ENCODE results near the gene KPNA3. TPM values are rescaled to one million over a fixed set of nuclear protein-coding genes. Genes with fewer than 3 reads are reported as not detected.
"Not testable (repeated sequence)": the region's sequence is repeated elsewhere in the genome, so short reads cannot be mapped to it uniquely, and the experiment has no call there.

The KPNA3 gene
- total RNA-seq, 1 experiment from 2014 or later, result 22.3 TPM

DNA sequence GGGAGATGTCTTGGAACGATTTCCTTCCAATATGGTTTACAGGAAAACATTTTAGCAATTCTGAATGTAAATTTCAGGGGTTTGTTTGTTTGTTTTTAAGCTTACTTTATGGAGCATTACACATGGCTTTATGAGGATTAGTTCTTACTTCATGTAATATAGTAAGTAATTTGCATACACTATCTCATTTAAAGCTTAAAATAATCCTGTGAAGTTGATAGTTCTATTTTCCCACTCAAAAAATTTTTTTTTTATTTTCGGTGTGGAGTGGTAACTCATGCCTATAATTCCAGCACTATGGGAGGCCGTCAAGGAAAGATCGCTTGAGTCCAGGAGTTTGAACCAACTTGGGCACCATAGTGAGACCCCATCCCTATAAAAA, 19.0 kb upstream of the KPNA3 start:
- in situ Hi-C loops (cut with HindIII; ENCODE audit: low pct_unique_long_range_greater_than_20kb, low sequenced_read_pairs), result no loop called here
- DNase-seq (ENCODE audit: low read depth, low spot score), result no peak

DNA sequence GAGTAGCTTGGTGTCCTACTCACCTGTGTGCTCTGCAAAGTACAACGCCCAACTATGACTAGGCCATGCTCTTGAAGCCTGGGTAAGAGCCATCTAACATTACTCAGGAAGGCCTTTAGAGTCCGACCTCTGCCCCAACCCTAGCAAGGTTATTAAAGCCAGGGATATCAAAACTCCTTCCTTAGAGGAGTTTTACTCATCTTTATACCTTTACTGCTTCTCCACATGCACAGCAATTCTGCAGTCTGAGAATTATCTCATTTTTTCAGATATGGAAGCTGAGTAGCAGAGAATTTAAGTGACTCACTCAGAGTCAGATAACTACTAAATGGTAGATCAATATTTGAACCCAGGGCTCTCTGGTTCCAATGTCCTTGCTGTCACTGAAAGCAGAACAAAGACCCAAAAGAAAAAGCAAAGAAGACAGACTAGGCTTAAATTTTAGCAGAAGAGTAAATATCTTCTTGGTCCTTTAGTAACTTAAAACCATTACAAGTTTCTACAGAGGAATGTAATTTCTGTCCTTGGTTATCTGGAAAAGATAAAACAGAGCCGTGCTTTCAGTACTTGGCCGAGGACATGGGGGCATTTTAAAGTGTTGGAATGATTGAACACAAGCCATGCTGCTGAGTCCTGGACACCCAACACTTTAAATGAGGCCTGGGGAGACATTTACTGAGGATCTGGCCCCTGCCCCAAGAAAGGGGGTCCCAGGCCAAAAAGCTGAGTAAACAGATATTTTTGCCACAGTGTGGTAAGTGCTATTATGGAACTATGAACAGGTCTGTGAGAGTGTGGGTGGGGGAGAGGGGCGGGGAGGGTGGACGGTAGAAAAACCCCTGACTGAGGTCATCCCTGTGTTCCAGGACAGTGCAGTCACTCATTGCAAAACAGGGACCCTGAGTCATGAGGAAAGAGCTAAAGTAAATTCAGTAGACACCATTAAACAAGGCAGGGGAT, 18.4 kb upstream of the KPNA3 start:
- no peak for DNase-seq (ENCODE audit: low read depth, low spot score)

DNA sequence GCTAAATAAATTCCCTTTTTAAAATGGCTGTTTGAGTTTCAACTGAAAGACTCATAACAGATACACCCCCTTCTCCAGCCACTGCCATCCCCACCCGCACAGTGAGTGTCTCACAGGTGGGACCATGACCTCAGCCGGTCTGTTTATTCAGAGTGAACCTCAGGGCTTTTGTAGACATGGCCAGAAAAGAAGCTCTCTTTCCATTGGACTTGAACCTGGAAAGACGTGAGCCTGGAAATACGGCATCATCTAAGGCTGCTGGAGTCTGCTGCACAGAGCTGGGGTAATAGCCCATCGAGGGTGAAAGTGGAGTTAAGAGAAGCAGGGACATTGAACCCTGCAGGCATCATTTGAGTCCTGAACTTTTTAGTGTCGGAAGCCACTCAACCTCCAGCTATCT, 15.2 kb upstream of the KPNA3 start:
- in situ Hi-C loops (cut with HindIII; ENCODE audit: low pct_unique_long_range_greater_than_20kb, low sequenced_read_pairs), result no loop called here

More for the DNA sequence above, 18.4 kb upstream of the KPNA3 start:
- in situ Hi-C loops (cut with HindIII; ENCODE audit: low pct_unique_long_range_greater_than_20kb, low sequenced_read_pairs), result no loop called here

DNA sequence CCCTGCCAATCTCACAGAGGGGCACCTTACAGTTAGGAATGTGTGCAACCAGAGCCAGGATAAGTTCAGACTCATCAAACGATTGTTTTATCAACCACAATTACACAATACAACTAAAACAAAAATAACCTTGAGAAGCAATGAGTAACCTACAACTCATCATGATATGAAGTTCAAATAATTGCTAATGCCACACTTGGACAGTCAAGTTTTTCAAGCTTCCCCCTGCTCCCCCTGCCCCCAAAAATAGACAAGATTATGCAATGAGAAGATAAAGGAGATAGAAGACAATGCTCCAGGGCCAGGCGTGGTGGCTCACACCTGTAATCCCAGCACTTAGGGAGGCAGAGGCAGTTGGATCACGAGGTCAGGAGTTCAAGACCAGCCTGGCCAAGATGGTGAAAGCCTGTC, 13.6 kb upstream of the KPNA3 start:
- in situ Hi-C loops (cut with HindIII; ENCODE audit: low pct_unique_long_range_greater_than_20kb, low sequenced_read_pairs), result no loop called here
- DNase-seq (ENCODE audit: low read depth, low spot score), result no peak

More for the DNA sequence above, 15.2 kb upstream of the KPNA3 start:
- no peak for DNase-seq (ENCODE audit: low read depth, low spot score)

DNA sequence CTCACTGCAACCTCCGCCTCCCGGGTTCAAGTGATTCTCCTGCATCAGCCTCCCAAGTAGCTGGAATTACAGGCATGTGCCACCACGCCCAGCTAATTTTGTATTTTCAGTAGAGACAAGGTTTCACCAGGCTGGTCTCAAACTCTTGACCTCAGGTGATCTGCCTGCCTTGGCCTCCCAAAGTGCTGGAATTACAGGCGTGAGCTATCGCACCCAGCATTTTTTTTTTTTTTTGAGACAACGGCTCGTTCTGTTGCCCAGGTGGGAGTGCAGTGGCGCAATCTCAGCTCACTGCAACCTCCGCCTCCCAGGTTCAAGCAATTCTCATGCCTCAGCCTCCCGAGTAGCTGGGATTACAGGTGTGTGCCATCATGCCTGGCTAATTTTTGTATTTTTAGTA, 10.6 kb upstream of the KPNA3 start:
- DNase-seq (ENCODE audit: low read depth, low spot score); in situ Hi-C loops (cut with HindIII; ENCODE audit: low pct_unique_long_range_greater_than_20kb, low sequenced_read_pairs): not testable (repeated sequence)

DNA sequence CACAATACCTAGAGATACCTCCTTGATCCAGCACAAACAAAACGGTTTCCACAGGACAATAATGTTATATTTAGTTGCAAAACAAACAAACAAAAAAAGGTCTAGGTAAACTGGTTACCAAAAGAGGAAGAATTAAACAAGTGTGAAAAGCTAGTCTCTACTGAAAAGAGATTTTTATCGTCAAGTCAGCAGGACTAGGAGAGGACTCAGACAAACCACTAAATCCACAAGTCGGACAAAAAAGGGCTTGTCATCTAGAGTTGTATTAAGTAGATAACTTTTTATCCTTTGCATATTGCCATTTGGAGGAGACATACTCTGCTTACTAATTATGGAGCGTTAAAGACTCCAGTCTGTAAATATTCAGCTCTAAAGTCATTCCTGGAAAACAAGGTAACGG, 9.9 kb upstream of the KPNA3 start:
- in situ Hi-C loops (cut with HindIII; ENCODE audit: low pct_unique_long_range_greater_than_20kb, low sequenced_read_pairs), result no loop called here
- DNase-seq (ENCODE audit: low read depth, low spot score), result no peak

DNA sequence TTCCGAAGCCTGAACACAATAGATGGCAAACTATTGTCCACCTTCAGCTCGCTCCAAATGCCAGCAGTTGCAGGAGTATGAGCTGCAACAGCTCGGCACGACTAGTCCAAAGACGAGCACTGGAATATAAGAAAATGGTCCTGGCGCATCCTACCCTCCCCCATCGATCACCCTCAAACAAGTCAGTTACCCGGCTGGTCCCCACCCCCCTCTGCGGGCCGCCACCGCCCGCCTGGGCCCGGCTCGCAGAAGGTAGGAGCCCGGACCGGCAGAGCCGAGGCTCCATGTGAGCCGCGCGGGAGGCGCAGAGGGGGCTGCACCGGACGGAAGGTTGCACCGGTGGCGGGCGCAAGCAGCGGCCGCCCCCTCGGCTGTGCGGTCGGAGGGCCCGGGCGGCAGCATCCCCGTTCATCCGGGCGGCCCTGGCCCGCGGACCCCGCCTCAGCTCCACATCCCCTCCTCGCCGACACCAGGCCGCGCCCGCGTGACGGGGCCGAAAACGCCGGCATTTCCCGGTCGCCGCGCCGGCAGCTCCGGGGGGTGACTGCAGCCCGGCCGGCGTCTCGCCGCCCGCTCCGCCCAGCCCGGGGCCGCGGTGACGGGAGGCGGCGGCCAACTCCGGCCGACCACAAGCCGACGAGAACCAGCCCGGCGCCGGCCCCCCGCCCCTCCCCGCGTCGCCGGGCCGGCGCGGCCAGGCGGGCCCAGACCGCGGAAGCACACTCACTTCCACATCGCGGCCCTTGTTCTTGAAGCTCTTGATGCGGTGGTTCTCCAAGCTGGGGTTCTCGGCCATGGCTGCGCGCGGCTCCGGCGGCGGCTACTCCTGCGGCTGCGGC, 552 bp downstream of the KPNA3 start:
- in situ Hi-C loops (cut with HindIII; ENCODE audit: low pct_unique_long_range_greater_than_20kb, low sequenced_read_pairs), result no loop called here
- peak; percentile 31 for DNase-seq (ENCODE audit: low read depth, low spot score)

DNA sequence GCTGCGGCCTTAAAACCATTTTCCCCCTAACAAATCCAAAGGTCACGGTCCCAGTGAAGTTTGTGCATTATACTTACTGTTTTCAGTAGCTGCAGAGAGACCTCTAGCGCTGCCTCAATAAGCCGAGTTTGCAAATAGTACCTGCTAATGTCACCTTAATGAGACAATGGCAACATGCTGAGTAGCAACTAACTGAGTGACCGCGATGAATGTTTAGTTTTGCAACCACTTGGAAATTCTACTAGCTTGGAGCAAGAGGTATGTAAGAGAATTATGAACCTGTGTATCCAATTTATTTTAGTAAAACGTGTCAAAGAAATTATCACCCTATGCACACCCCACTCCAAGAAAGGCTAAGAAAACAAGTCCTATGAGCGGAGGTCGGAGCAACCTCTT, 1.2 kb downstream of the KPNA3 start:
- in situ Hi-C loops (cut with HindIII; ENCODE audit: low pct_unique_long_range_greater_than_20kb, low sequenced_read_pairs), result no loop called here
- DNase-seq (ENCODE audit: low read depth, low spot score), result peak; percentile 44

DNA sequence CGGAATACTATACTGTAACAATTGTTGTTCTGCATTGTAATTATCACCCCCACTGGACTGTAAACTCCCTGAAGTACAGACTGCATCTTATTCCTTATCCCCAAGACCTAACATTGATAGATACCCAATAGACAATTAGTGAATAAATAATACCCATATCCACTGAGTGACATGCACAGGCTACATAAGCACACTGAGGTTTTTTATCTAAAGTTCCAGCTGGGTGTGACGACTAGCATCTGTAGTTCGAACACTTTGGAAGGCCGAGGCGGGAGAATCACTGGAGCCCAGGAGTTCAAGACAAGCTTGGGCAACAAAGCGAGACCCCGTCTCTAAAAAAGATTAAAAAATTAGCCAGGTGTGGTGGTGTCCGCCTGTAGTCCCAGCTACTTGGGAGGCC, 2.5 kb downstream of the KPNA3 start:
- in situ Hi-C loops (cut with HindIII; ENCODE audit: low pct_unique_long_range_greater_than_20kb, low sequenced_read_pairs), result no loop called here
- DNase-seq (ENCODE audit: low read depth, low spot score), result no peak

DNA sequence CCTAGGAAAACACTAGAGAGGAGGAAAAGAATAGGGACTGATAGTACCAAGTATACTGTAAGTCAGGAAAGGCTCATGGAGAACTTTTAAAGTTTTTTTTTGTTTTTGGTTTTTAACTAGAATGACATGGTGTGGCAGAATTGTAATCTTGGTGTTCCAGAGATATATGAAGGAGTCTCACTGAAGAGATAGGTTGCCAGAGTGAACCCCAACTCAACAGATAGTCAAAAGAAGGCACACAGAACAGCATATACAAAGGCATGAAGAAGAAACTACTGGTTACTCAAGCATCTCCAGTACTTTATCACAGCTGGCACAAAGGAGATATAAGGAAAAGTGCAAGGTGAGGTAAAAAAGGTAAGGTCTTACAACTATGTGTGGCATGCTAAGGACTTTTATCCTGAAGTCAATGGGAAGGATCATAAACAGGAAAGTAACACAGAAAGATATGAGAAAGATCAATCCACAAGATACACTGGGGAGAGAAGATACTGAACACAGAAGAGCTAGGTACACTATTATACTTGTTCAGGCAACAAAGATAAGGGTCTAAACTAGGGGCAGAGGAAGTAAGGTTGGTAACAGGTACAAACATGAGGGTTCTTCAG, 6.0 kb downstream of the KPNA3 start:
- in situ Hi-C loops (cut with HindIII; ENCODE audit: low pct_unique_long_range_greater_than_20kb, low sequenced_read_pairs), result no loop called here
- DNase-seq (ENCODE audit: low read depth, low spot score), result no peak

DNA sequence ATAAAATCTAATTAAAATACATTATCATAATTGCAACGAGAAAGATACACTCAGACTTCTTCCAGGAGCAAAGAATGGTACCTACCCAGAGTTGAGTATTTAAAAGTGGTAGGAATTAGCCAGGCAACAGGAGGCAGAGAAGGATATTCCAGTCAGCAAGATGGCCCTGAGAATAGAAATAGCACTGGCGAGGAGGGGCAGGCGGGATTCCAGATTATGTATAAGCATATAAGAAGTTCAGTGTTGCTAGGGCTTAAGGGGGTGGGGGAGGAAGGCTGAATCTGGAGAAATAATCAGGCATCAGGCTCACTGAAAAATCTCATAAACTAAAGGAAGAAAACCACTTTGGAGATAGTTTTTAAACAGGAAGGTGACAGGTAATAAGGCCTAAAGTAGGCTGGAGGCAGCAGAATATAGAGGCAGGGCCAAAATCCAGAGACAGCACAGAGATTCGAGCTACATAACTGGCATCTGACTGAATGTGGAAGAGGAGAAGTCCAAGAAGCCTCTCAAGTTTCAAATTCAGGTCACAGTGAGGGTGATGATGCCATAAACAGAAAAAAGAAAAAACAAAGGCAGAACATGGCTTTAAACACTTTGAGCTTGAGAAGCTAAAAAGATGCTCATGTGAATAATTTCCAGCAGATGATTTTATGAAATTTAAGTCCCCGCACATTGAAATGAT, 7.5 kb downstream of the KPNA3 start:
- no peak for DNase-seq (ENCODE audit: low read depth, low spot score)
- in situ Hi-C loops (cut with HindIII; ENCODE audit: low pct_unique_long_range_greater_than_20kb, low sequenced_read_pairs), result no loop called here

DNA sequence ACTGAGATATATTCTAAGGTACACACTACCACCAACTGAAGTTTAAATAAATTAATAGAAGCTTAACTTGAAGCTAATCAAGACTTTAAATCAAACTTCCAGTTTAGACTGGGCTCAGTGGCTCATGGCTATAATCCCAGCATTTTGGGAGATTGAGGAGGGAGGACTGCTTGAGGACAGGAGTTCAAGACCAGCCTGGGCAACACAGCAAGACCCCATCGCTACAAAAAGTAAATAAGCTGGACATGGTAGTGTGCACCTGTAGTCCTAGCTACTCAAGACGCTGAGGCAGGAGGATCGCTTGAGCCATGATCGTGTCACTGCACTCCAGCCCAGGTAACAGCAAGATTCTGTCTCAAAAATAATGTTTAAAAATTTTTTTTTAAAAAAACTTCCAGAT, 8.6 kb downstream of the KPNA3 start:
- no peak for DNase-seq (ENCODE audit: low read depth, low spot score)
- in situ Hi-C loops (cut with HindIII; ENCODE audit: low pct_unique_long_range_greater_than_20kb, low sequenced_read_pairs), result no loop called here

DNA sequence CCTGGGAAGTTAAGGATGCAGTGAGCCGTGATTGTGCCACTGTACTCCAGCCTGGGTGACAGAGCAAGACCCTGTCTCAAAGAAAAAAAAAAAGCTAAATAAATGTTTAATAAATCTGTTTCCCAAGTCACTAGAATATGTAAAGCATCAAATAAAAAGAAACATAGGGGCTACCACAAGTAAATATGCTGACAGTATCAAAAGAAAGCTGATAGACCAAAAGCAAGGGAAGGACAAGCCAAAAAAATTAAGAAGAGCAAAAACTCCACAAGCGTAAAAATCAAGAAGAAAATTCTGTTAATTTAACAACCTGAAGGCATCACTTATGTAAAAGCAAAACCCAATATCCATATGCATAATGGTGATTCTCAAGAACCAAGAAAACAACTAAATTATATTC, 9.7 kb downstream of the KPNA3 start:
- in situ Hi-C loops (cut with HindIII; ENCODE audit: low pct_unique_long_range_greater_than_20kb, low sequenced_read_pairs), result no loop called here

DNA sequence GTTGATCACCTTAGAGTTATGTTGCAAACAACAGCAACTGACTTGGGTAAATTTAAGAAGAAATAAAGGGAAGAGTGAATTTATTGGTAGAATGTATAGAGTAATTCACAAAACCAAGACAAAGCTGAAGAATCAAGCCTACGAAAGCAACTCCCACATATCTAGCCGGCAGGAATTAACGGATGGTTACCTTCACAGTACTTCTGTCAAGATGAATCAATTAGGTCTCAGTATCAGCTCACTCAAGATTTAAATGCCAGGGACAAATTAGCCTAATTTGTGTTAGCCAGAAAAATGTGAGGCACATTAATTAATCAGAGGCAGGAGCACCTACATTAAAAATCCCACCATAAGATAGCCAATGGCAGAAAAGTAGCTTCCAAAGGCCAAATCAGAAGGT, 10.7 kb downstream of the KPNA3 start:
- in situ Hi-C loops (cut with HindIII; ENCODE audit: low pct_unique_long_range_greater_than_20kb, low sequenced_read_pairs), result no loop called here
- no peak for DNase-seq (ENCODE audit: low read depth, low spot score)

More for the DNA sequence above, 9.7 kb downstream of the KPNA3 start:
- DNase-seq (ENCODE audit: low read depth, low spot score), result no peak

DNA sequence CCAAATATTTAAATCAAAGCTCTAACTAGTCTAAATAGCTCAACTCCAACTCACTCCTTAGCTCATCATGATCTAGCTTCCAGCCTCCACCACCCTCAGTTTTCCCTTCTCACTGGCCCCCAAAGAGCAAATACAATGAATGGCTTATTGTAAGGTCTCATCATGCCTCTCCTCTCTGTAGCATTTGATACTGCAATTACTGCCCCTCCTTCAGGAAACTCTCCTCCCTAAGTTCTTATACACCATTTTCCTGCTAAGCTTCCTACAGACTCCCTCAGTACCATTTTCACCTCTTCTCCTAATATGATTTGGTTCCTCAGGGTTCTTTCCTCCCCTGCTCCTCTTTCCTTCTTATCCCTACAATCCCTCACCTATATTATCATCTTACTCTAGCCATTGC, 12.8 kb downstream of the KPNA3 start:
- in situ Hi-C loops (cut with HindIII; ENCODE audit: low pct_unique_long_range_greater_than_20kb, low sequenced_read_pairs), result no loop called here
- DNase-seq (ENCODE audit: low read depth, low spot score), result no peak

DNA sequence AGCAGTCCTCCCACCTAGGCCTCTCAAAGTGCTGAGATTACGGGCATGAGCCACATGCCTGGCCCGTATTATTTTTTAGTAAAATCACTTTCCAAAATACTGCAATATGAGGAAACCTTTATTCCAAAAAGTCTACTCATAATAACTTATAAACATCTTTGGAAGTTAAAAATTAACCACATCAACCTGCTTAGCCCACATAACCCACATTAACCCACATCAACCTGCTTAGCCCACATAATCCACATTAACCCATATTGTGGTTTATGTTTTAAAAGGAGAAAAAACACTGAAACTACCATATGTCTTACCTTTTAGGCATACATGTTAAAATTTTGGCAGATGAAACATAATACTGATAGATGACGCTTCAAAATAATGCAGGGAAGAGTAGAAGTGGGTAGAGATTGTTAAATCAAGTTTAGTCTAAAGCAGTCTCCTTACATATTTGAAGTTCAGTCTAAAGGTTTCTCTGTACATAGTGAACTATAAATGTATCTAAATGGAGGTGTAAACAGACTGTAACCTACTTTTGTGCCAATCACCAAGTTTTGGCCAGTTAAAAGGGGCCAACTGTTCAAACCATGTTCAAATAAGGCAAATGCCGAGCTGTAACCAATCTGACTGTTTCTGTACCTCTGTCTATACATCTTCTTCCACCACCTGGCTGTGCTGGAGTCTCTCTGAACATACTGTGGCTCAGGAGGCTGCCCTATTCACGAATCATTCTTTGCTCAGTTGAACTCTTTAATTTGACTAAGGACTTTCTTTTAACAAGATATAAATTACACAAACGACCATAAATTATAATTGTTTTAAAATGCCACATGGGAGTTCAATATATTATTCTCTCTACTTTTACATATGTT, 14.5 kb downstream of the KPNA3 start:
- DNase-seq (ENCODE audit: low read depth, low spot score), result no peak
- in situ Hi-C loops (cut with HindIII; ENCODE audit: low pct_unique_long_range_greater_than_20kb, low sequenced_read_pairs), result no loop called here

DNA sequence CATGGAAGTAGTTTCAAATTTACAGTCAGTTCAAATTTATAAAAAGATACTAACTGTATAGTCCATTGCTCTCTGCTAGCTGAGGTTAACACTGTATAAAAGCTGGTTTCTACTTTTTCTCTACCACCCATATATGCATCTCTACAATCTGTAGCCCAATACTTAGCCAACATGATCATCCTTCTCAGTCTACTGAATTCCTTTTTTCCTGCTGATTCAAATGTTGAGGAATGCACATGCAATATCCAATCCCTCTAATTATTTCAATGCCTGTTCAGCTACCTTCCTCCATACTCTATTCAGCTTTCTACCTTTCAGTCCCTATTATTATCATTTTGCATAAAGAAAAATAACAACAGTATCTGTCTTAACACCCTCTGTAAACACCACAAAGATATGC, 15.6 kb downstream of the KPNA3 start:
- no peak for DNase-seq (ENCODE audit: low read depth, low spot score)
- in situ Hi-C loops (cut with HindIII; ENCODE audit: low pct_unique_long_range_greater_than_20kb, low sequenced_read_pairs), result no loop called here

Data from SK-MEL-5 (cell line).